H4 (cell line): ENCODE measurements around the gene TERB1. TPM values are rescaled to one million over a fixed set of nuclear protein-coding genes. Genes with fewer than 3 reads are reported as not detected.
"Not testable (repeated sequence)": the region's sequence is repeated elsewhere in the genome, so short reads cannot be mapped to it uniquely, and the experiment has no call there.

ENCODE experiments used
- DNase-seq: peaks from one replicate; pipeline ENCODE4 v3.0.0-alpha.2; 2015; ENCODE audit warnings: low spot score
- total RNA-seq: library from RNA; depleted of rRNA; stranded (reverse); fragments of >200 nt; shearing (Covaris generic); gene quantifications from 2 replicates; pipeline ENCODE4 v1.2.3, GENCODE V29; 2014

The TERB1 gene
- total RNA-seq, 1 experiment from 2014 or later: 0.27 TPM

DNA sequence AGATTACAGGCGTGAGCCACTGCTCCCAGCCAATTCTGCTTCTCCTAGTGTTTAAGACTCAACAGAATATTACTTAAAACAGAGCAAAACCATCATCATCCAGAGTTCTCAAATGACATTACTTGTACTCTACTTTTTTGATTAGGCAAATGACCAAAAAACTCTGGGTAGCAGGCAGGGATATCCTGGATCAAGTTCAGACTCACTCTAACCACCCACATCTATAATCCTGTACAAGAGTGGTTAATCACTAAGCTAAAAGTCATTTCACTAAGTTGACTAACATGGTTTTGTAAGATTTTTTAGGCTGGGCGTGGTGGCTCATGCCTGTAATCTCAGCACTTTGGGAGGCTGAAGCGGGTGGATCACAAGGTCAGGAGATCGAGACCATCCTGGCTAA is 22.6 kb upstream of the TERB1 start:
- DNase-seq: no peak

DNA sequence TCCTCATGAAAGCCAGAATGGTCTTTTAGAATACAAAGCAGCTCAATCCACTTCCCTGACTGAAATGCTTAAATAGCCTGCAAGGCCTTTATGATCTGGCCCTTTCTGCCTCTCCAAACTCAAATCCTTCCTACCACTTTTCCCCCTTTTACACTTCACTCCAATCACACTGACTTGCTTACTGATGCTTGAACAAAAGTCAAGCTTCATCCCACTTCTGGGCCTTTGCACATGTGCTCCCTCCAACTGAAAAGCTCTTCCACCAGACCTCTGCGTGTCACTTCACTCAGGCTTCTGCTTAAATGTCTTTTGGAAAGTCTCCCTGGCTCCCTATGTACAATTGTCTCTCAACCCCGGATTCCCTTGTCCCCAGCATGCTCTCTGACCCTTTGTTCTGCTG is 13.3 kb upstream of the TERB1 start:
- no peak for DNase-seq

DNA sequence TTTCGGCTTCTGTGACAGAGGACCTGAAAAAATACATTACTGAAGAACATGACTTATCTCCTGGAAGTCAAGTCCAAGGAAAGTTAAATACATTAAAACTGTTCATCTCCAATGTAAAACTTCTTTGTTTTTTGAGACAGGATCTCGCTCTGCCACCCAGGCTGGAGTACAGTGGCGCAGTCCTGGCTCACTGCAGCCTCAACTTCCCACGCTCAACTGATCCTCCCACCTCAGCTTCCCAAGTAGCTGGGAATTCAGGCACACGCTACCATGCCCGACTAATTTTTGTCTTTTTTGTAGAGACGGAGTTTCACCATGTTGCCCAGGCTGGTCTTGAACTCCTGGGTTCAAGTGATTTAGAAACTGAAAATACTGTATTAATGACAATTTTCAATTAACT is 9.7 kb upstream of the TERB1 start:
- DNase-seq: no peak

DNA sequence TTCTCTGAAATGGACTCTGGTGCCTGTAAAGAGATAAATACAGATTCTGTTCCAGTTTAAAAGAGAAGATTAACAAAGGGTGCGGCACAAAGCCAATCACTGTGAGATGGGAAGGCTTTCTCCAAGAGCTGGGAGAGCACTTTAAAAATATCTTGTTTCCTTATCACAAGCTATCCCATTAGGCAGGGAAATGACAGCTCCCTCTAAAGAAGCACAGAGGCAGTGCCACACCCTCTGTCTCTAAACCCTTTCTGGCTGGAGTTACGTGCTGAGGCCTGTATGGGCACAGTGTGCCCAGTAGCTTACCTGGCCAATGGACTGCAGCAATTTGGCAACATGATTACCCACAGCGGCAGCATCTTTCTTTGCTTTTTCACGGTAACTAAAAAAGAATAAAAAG is 9.0 kb upstream of the TERB1 start:
- DNase-seq: no peak

DNA sequence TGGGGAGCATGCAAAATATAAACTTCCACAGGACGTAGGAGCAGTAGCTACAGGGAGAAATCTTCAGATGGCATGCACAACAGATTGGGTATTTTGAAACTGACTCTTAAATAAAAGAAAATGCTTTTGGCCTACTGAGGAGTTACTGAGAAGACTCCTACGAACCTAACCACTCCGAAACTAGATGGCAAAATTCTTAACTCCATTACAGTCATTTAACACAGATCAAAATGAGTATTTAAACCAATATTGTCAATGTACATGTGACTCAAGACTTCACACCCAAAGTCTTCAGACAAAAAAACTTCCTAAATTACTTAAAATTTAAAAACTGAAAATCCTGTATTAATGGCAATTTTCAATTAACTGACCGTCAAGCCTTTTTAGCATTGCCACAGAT is 8.4 kb upstream of the TERB1 start:
- no peak for DNase-seq

DNA sequence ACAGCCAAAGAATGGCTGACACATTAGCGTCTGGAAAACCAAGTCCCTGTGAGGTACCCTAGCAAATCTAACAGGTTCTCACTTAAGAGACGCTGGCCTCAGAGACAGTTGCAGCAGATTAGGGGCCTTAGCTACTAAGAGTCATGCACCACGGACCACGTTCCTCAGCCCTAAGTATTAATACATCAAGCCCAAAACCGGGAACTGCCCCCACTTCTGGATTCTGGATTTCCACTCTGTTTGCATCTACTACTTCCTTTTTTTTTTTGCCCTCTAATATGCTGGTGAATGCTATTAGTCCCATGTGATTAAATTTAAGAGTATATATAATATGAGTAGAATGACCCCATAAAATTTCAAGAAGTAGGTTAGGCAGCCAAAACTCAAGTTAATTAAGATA is 775 bp upstream of the TERB1 start:
- no peak for DNase-seq

DNA sequence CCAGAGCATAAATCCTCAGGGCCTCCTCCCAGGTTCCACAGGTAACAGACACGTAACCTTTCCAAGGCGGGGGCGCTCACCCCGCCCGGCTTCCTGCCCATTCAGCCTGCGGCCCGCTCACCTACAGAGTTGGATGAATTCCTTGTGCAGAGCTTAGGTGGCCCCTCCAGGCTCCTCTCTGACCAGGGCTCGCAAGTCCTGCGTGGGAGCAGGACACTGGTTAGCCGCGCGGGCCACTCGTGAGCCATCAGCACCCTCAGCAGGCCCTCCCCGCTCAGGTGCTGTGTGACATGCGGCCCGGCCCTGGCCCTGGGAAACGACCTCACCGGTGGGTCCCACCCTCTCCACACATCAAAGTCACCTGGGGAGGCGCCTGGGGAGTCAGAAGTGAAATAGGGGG is 528 bp downstream of the TERB1 start:
- DNase-seq: no peak

DNA sequence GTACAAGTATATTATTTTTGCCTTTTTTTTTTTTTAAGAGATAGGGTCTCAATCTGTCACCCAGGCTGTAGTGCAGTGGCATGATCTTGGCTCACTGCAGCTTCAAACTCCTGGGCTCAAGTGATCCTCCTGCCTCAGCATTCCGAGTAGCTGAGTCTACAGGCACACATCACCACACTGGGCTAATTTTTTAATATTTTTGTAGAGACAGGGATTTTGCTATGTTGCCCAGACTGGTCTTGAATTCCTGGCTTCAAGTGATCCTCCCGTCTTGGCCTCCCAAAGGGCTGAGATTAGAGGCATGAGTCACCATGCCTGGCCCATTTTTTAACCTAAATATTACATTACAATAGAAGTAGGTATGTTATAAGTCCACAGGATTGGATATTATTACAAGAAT is 3.2 kb downstream of the TERB1 start:
- DNase-seq: no peak

DNA sequence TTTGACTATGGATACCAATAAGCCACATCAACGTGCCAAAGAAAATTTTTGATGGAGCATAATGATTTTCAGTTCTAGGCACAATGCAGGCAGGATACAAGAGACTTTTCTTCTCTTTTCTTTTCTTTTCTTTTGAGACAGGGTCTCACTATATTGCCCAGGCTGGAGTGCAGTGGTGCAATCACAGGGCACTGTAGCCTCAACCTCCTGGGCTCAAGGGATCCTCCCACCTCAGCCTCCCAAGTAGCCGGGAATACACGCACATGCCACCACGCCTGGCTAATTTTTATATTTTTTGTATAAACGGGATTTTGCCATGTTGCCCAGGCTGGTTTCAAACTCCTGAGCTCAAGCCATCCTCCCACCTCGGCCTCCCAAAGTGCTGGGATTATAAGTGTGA is 7.4 kb downstream of the TERB1 start:
- not testable (repeated sequence) for DNase-seq

DNA sequence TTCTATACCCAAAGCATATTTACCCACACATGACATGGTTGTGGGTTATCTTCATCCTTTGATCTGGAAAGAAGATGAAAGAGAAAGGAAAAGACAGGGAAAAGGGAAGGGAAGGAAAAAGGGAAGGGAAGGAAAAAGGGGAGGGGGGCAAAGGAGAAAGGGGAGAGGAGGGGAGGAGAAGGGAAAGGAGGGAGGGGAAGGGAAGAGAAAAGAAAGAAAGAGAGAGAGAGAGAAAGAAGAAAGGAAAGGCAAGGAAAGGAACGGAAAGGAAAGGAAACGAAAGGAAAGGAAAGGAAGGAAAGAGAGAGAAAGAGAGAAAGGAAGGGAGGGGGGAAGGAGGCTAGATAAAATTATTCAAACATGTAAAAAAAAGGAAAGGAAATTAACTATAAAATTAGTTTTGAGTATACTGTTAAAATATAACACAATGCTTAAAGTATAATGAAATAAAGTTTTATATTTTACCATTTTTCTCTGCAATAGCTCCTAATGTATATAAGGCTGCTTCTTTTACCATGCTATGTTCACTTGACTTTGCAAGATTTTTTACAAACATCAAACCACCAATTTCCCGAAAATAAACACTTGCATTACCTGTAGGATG is 11.2 kb downstream of the TERB1 start:
- no peak for DNase-seq

DNA sequence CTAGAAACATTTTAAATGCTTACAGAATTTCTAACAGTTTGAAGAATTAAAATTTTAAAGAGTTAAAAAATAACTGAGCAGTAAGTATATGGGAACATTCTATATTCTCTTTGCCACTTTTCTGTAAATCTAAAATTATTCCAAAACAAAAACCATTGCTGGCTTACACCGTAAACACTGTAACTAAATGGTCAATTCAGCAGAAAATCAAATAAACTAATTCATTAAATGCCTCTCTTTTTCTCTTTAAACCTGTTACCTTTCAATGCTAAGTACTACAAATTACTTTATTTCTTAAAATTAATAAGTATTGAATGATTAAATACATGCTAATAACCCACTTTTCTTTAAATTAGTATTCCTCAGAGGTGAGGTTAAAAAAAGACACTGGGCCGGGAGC is 14.0 kb downstream of the TERB1 start:
- DNase-seq: no peak

DNA sequence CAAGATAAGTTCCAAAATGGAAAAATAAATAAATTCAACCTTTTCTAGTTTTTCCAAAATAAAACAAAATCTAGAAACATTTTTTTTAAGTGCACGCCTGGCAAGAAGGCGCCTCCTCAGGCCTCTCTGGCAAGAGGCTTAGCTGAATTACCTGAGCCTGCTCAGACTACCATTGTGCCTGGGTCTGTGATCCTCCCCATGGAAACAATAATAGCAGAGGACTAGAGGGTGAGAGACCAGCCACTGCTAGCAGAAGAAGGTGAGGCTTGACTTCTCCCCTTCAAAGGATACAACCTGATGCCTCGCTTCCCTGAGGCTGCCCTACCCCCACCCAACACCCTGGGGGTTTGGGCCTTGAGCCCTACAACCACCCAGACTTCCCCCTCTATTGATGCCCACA is 14.8 kb downstream of the TERB1 start:
- no peak for DNase-seq

DNA sequence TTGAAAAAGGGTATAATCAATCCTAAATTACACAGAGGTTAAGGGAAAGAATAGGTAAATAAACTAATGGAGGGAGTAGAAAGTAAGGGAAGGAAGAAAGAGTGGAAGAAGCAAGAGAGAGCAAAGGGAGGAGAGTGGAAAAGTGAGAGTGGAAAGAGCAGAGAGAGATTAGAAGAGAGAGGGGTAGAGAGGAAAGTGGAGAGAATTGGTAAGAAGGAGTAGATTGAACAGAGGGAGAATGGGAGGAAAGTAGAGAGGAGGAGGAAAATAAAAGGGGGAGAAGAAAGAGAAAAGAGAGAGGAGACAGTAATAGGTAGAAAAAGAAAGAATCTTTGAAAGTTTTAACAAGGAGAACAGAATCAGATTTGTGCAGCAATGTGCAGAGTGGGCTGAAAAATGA is 24.9 kb downstream of the TERB1 start:
- no peak for DNase-seq

DNA sequence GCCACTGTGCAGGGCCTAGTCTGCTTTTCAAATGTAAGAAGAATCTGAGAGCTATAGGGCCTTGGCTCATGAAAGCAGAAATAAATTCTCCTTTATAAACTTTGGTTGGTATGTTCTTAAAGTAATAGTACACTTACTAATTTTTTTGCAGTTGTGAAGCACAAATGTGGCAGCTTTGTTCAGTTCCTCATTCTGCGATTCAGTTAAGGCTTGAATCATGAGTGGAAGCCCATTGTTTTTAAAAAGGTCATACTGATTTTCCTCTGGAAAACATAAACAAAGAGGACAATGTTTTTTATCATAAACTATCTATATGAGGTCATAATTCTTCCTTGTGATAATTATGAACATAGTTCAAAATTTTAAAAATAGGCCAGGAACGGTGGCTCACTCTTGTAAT is 26.4 kb downstream of the TERB1 start:
- DNase-seq: no peak

DNA sequence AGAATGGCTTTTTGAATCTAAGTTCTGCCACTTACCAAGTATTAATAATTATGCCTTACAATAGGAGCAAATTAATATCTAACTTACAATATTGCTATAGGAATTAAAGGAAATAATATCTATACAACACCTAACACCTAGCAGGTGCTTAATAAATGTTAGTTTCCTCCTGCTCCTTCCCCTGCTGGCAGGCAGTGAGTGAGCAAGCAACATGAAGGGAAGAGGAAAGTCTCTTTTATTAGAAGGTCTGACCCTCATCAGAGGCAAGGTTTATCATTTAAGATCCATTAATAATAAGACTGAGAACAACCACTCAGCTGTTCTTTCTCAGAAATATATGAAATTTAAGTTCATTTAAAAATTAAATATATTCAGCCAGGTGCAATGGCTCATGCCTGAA is 43.3 kb downstream of the TERB1 start:
- DNase-seq: no peak

DNA sequence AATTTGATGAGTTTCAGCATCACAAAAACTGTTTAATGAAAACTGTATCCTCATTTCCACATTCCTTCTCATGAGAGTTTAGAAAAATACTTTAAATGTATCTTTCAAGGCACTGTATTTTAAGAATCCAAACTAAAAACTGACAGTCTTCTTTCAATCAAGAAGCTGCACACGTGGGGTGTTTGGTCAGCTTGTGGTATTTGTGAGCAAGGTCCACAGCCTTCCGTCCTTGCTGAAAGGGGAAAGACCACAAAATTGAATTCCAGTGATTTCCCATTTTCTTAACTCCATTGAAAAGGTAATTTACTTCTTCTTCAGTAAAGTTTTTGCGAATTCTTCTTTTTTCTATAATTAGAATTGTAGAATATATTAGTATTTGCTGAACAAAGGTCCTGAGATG is 46.6 kb downstream of the TERB1 start:
- DNase-seq: no peak

DNA sequence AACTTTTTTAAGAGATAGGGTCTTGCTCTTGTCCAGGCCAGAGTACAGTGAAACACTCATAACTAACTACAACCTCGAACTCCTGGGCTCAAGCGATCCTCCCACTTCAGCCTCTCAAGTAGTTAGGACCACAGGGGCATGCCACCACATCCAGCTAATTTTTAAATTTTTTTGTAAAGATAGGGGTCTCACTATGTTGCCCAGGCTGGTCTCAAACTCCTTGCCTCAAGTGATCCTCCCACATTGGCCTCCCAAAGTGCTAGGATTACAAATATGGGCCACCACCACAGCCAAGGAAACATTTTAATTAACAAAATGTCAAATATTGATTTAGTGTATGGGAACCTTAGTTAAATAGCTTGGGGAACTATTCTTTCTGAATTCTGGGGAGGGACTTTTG is 47.2 kb downstream of the TERB1 start:
- no peak for DNase-seq

DNA sequence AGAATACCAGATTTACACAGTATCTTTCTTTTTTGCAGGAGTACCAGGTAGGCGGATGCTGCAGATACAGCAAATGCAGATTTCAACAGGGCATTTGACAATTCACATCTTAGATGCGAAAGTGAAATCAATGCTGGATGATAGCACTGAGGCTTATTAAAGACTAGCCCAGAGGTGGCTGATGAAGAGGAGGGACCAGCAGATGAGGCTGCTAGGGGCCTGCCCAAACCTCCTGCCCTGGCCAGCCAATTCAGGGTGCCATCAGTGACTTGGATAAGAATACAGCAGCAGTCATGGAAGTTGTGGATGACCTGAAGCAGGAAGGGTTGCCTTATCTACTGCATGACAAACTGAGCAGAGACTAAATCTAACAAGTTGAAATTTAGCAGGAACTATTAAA is 48.4 kb downstream of the TERB1 start:
- no peak for DNase-seq

DNA sequence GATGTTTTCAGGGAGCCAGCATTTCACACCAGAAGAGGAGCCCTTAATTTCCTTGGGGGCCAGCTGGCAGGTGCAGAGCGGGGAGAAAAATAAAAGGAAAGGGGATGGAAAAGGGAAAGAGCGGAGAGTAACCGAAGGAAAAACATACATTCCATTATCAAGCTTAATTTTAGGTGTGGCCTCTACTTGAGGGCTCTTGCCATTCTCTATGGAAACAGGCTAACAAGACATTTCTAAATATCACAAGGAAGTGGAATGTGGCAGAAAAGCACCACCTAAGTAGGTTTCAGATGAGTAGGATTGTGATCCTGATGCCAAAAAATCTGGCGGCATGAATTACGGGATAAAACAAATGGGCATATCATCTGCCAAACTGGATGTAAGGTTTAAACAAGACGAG is 49.0 kb downstream of the TERB1 start:
- no peak for DNase-seq

DNA sequence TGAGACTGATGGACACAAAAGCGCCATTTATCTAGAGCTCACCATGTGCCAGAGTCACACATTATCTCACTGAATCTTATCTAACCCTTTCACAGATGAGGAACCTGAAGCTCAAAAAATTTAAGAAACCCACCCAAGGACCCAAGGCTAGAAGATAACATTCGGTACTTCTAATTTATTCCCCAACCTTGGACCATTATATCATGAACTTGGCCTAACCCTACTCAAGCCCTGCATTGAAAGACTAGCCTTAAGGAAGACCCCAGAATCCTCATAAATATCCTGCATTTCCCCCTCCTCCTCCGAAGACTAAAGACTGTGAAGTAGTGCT is 49.4 kb downstream of the TERB1 start:
- DNase-seq: no peak

DNA sequence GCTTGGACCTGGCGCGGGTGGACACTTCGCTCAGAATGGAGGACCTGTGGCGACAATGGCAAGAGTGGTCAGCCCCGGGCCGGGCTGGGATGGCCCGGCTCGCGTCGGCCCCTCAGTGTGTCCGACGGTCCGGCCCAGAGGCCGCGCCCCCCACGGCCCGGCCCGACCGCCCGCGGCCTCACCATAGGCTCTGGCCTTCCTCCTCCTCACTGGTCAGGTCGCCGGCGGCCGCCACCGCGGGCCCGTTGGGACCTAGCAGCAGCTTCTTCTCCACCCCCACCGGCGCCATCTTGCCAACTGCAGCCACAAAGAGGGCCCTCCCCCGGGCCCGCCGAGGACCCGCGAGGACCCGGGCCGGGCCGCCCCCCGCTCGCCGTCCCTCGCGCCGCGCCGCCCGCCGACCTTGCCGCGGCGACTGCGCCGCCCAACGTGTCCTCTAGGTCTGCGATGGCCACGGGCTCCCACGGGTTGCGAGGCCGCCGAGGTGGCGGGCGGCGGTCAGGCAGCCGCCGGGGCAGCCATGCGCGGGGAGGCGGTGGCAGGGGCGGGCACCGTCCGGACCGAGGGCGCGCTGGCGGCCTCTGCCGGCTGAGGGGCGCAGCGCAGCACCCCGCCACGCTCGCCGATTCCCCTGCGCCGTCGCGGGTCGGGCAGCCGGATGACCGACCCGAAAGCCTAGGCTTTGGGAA is 49.9 kb downstream of the TERB1 start, which contains the start of gene DYNC1LI2:
TSS of gene DYNC1LI2 (minus strand) at position 307 of the 689 bp plus-strand sequence. CDS start at position 289, 18 bp downstream.
- DNase-seq: peak; percentile 42

DNA sequence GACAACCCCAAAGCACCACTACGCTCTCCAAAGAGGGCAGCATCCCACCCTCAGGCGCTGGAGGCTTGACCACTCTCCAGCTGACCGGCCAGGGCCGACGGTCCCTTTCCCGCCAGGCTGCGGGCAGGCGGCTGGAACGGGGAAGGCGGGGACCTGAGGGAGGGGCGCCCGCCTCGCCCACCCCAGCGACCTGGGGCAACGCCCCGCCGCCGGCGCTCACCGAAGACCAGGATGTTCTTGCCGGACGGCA is 50.4 kb downstream of the TERB1 start:
- no peak for DNase-seq

DNA sequence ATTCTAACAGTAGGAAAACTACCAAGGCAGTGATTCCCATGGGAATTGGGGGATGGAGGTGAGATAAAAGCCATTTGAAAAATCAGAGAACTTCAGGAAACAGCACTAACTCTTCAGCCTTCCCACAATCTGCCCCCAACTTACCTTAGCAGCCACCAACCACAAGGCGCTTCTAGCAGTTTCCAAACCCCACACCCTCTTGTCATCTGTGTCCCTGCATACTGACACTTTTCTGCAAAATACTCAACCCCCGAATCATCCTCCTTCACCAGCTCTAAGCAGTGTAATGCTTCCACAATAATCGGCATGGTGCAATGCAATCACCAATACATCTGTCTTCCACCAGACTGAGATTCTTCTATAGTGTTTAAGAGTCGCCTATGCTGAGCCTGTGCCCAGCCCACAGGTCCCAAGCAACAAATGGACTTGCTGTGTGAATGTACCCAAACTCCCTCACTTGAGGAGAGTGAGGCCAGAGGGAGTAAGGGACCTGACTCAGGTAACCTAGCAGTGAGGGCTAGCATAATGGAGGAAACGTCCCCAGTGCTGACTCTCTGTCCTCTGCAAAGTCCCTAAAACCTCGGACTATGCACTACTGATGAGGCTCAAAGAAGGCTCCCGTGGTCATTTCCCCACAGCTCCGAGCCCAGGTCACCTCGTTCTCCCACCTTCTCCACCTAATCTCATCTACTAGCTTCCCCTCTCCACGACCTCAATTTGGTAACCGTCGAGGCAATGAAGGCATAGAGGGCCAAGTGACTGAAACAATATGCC is 50.9 kb downstream of the TERB1 start:
- DNase-seq: no peak

DNA sequence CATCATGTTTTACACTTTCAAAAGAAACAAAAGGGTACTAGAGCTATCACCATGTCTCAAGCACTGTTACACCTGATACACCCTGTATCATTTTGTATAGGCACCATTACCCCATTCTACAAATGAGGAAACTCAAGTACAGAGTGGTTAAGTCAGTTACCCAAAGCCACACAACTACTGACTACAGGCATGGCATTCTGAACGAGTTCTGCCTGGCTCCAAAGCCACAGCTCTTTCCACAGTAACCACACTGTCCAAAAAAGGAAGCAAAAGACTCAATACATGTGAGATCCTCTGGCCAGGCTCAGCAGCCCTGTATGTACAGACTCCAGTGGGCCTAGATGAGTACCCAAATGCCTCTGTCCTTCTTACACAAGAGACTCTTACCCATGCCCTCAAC is 54.7 kb downstream of the TERB1 start:
- no peak for DNase-seq
